Activated CD8-positive, alpha-beta T cell treated with anti-CD3 and anti-CD28 coated beads, Interleukin-2, amount 10 ng/mL, durations not matched to agents 7 days and 5 days (primary cell): ENCODE data around the gene GRM1. TPM values are rescaled to one million over a fixed set of nuclear protein-coding genes. Genes with fewer than 3 reads are reported as not detected.

Experiments
- ATAC-seq: fragments of 150-1000 bp; cut with Tn5 transposase; one replicate; pipeline ENCODE4 v1.10.0; 2021; ENCODE audit warnings: moderate library complexity
- CTCF ChIA-PET: fragments of 350-600 bp; sonication (Branson Sonifier 250); formaldehyde crosslinking; loops from one replicate; lab custom pipeline; 2021; ENCODE audit warnings: antibody characterized with exemption; lab: Charles Lee
- POLR2A ChIA-PET: fragments of 350-600 bp; sonication (Branson Sonifier 250); formaldehyde crosslinking; loops from one replicate; lab custom pipeline; 2021; ENCODE audit warnings: antibody characterized with exemption; lab: Charles Lee
- DNase-seq: peaks from one replicate; pipeline ENCODE4 v3.0.0-alpha.2; 2020
- H3K27ac Mint-ChIP-seq: one replicate; pipeline ENCODE4 v1.8.0; 2021; ENCODE audit warnings: mild to moderate bottlenecking, mixed read lengths
- H3K27me3 Mint-ChIP-seq: one replicate; pipeline ENCODE4 v1.8.0; 2021; ENCODE audit warnings: low read depth, mixed read lengths
- H3K36me3 Mint-ChIP-seq: one replicate; pipeline ENCODE4 v1.8.0; 2021; ENCODE audit warnings: low read depth, mixed read lengths
- H3K4me1 Mint-ChIP-seq: one replicate; pipeline ENCODE4 v1.8.0; 2021; ENCODE audit warnings: low read depth, mixed read lengths
- H3K4me3 Mint-ChIP-seq: one replicate; pipeline ENCODE4 v1.8.0; 2021; ENCODE audit warnings: mild to moderate bottlenecking, mixed read lengths
- H3K9me3 Mint-ChIP-seq: one replicate; pipeline ENCODE4 v1.8.0; 2022; ENCODE audit warnings: mixed read lengths; ENCODE audit not compliant: insufficient read depth
- total RNA-seq, 2 experiments: library from RNA; stranded (reverse); gene quantifications; one replicate each; pipeline ENCODE4 v1.2.3, GENCODE V29; 2021

GRM1 gene
- total RNA-seq, 2 experiments from 2014 or later: not detected

DNA sequence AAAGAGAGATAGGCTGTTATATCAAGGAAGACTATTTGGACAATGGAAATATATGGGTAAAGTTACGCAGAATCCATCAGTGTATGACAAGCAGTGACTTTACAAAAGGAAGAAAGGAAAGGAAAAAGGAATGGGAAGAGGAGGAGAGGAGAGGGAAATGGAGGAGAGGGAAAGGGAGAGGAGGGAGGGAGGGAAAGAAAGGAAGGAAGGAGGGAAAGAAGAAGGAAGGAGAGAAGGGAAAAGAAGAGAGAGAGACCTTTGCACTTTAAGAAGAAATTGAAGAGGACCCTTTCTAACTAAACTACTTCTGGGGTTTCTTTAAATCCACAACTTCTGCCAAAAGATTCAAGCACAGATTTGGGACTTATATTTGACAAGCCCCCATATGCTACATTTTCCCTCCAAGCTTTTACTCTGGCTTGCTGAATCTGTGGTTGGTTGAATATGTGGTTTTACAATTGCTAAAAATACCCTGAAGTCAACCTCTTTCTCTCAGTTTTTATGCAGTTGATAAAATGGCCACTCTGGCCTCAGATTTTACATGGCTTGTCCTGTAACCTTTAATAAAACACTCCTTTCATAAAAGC, 394.0 kb downstream of the GRM1 start:
- H3K4me1 Mint-ChIP-seq: peaks cover 1% of the 10 kb centered on the region
- DNase-seq (no peak), ATAC-seq (no peak)
- H3K27me3 Mint-ChIP-seq: no peaks in the 10 kb centered on the region
- H3K36me3 Mint-ChIP-seq: no peaks in the 10 kb centered on the region
- POLR2A ChIA-PET: no interaction called here
- CTCF ChIA-PET: no interaction called here
- H3K9me3 Mint-ChIP-seq: no peaks in the 10 kb centered on the region
- no peak overlapping the region for H3K4me3 Mint-ChIP-seq
- no peak overlapping the region for H3K27ac Mint-ChIP-seq

DNA sequence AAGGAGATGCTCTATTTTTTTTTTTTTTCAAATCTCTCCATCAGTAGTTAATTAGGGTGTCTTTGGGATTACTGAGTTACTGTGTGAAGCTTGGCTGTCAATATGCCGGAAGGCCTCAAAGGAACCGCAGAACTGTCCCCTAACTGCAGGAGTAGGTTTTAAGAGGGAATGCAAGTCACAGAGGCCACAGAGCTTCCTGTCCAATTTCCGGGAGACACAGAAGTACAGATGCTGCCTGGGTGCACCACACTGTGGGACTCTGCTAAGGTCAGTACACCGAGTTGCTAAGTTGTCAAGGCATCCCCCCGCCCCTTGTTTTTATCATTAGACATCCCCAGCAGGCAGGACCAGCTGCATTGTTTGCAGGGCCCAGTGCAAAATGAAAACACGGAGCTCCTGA, 394.6 kb downstream of the GRM1 start:
- ChIA-PET POLR2A (no interaction called here), CTCF (no interaction called here)
- DNase-seq (no peak), ATAC-seq (no peak)
- Mint-ChIP-seq H3K4me3 (no peak overlapping the region), H3K27me3 (no peaks in the 10 kb centered on the region), H3K27ac (no peak overlapping the region), H3K36me3 (no peaks in the 10 kb centered on the region), H3K4me1 (peaks cover 1% of the 10 kb centered on the region), H3K9me3 (no peaks in the 10 kb centered on the region)

DNA sequence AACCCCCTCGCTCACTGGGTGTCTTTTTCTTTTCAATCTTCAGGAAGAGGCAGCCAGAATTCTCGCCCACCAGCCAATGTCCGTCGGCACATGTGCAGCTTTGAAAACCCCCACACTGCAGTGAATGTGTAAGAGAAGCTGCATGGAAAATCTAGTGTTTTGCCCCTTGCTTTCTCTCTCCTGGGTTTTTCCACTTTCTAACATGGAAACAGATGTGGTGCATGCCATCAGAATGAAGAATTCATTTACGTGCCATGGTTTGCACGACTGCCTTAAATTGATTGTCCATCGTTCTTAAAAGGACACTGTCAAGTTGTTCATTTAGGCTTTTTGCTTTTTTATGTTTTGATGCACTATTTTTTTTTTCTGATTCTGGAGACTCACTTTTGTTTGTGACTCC, 397.7 kb downstream of the GRM1 start:
- CTCF ChIA-PET: no interaction called here

DNA sequence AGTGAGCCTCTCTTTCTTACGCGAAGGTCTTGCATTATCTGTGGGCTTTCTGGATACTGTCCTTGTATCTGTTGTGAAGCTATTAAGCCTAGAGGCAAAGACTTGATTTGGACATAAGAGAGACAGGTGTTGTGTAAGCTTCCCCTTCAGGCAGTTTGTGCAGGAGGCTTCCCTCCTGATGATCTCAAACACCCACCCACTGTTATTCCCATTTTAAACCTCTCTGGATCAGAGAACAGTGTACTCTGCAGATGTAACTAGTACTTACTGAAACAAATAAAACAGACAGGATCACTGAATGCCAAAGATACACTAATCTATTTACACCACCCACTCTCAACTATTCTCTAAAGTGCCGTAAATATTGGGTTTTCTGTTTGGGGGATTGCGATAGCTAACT, 401.0 kb downstream of the GRM1 start:
- Mint-ChIP-seq H3K4me3 (no peak overlapping the region), H3K4me1 (no peaks in the 10 kb centered on the region), H3K9me3 (no peaks in the 10 kb centered on the region), H3K27me3 (peaks cover 6% of the 10 kb centered on the region), H3K36me3 (no peaks in the 10 kb centered on the region), H3K27ac (no peak overlapping the region)
- no peak for ATAC-seq
- ChIA-PET CTCF (no interaction called here), POLR2A (no interaction called here)
- DNase-seq: no peak

More for the DNA sequence above, 397.7 kb downstream of the GRM1 start:
- Mint-ChIP-seq H3K9me3 (no peaks in the 10 kb centered on the region), H3K4me3 (no peak overlapping the region), H3K36me3 (no peaks in the 10 kb centered on the region), H3K27ac (no peak overlapping the region), H3K4me1 (peaks cover 1% of the 10 kb centered on the region), H3K27me3 (no peaks in the 10 kb centered on the region)
- POLR2A ChIA-PET: no interaction called here
- DNase-seq (no peak), ATAC-seq (no peak)

DNA sequence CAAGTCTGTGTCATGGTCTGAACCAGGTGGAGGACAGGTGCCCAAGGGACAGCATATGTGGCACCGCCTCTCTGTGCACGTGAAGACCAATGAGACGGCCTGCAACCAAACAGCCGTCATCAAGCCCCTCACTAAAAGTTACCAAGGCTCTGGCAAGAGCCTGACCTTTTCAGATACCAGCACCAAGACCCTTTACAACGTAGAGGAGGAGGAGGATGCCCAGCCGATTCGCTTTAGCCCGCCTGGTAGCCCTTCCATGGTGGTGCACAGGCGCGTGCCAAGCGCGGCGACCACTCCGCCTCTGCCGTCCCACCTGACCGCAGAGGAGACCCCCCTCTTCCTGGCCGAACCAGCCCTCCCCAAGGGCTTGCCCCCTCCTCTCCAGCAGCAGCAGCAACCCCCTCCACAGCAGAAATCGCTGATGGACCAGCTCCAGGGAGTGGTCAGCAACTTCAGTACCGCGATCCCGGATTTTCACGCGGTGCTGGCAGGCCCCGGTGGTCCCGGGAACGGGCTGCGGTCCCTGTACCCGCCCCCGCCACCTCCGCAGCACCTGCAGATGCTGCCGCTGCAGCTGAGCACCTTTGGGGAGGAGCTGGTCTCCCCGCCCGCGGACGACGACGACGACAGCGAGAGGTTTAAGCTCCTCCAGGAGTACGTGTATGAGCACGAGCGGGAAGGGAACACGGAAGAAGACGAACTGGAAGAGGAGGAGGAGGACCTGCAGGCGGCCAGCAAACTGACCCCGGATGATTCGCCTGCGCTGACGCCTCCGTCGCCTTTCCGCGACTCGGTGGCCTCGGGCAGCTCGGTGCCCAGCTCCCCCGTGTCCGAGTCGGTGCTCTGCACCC, 405.2 kb downstream of the GRM1 start:
- Mint-ChIP-seq H3K4me1 (no peaks in the 10 kb centered on the region), H3K4me3 (no peak overlapping the region), H3K27ac (no peak overlapping the region), H3K27me3 (peaks cover 8% of the 10 kb centered on the region), H3K9me3 (no peaks in the 10 kb centered on the region), H3K36me3 (no peaks in the 10 kb centered on the region)
- DNase-seq (no peak), ATAC-seq (no peak)
- ChIA-PET CTCF (no interaction called here), POLR2A (no interaction called here)

DNA sequence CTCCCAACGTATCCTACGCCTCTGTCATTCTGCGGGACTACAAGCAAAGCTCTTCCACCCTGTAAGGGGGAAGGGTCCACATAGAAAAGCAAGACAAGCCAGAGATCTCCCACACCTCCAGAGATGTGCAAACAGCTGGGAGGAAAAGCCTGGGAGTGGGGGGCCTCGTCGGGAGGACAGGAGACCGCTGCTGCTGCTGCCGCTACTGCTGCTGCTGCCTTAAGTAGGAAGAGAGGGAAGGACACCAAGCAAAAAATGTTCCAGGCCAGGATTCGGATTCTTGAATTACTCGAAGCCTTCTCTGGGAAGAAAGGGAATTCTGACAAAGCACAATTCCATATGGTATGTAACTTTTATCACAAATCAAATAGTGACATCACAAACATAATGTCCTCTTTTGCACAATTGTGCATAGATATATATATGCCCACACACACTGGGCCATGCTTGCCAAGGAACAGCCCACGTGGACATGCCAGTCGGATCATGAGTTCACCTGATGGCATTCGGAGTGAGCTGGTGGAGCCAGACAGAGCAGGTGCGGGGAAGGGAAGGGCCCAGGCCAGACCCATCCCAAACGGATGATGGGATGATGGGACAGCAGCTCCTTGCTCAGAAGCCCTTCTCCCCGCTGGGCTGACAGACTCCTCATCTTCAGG, 406.0 kb downstream of the GRM1 start:
- no peak for ATAC-seq
- Mint-ChIP-seq H3K27me3 (peaks cover 8% of the 10 kb centered on the region), H3K36me3 (no peaks in the 10 kb centered on the region), H3K4me3 (no peak overlapping the region), H3K27ac (no peak overlapping the region), H3K9me3 (no peaks in the 10 kb centered on the region), H3K4me1 (no peaks in the 10 kb centered on the region)
- DNase-seq: no peak
- POLR2A ChIA-PET: no interaction called here
- CTCF ChIA-PET: no interaction called here

DNA sequence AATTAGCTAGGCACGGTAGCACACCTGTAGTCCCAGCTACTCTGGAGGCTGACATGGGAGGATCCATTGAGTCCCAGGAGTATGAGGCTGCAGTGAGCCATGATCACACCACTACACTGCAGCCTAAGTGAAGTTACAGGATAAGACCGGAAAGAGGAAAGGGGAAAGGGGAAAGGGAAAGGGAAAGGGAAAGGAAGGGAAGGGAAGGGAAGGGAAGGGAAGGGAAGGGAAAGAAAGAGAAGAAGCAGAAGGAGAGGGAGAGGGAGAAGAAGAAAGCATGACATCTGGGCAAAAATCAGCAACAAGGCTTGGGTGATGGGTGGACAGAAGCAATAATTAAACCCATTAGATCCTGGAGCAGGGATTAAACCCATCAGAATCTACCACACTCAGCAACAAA, 413.0 kb downstream of the GRM1 start:
- Mint-ChIP-seq H3K9me3 (no peaks in the 10 kb centered on the region), H3K27me3 (no peaks in the 10 kb centered on the region), H3K4me1 (no peaks in the 10 kb centered on the region), H3K36me3 (no peaks in the 10 kb centered on the region), H3K4me3 (no peak overlapping the region), H3K27ac (no peak overlapping the region)
- ChIA-PET POLR2A (no interaction called here), CTCF (no interaction called here)
- ATAC-seq (no peak), DNase-seq (no peak)

DNA sequence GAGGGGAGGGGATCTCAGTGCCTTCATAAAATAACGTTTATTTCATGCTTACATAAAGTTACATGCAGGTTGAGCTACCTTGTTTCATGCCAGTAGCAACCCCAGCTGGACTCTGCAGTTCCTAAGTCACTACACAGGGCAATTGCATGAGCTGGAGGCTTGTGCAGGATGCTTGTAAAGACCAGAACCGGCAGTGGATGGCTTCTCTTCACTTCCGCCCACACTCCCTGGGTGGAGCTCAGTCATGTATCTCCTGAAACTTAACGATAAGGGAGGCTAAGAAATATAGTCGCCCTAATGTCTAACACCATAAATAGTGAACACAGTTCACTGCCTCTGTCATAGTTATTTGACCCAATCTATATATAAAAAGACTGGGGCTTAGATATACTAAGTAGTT, 415.3 kb downstream of the GRM1 start:
- Mint-ChIP-seq H3K27me3 (no peaks in the 10 kb centered on the region), H3K36me3 (no peaks in the 10 kb centered on the region), H3K4me3 (no peak overlapping the region), H3K27ac (no peak overlapping the region), H3K4me1 (no peaks in the 10 kb centered on the region), H3K9me3 (no peaks in the 10 kb centered on the region)
- ATAC-seq (no peak), DNase-seq (no peak)
- CTCF ChIA-PET: no interaction called here
- POLR2A ChIA-PET: no interaction called here

DNA sequence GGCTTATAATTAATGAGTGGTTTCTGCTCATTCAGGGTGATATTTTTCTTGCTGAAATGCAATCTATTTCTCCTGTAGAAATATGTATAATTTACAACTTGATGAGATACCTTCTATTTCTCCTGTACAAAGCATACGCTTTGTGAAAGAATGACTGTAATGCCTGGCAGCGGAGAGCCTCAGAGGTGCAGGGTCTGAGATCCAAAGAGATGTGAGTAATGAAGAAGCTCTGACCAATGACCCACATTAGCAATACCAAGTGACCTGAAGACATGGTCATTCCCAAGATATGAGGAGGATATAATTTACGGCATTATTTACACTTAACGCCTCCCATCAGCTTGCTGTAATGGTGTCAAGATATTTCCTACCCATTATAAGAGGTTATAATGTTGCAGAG, 416.4 kb downstream of the GRM1 start:
- DNase-seq (no peak), ATAC-seq (no peak)
- H3K4me1 Mint-ChIP-seq: no peaks in the 10 kb centered on the region
- no peaks in the 10 kb centered on the region for H3K36me3 Mint-ChIP-seq
- ChIA-PET CTCF (no interaction called here), POLR2A (no interaction called here)
- no peaks in the 10 kb centered on the region for H3K27me3 Mint-ChIP-seq
- no peaks in the 10 kb centered on the region for H3K9me3 Mint-ChIP-seq
- H3K27ac Mint-ChIP-seq: no peak overlapping the region
- H3K4me3 Mint-ChIP-seq: no peak overlapping the region

DNA sequence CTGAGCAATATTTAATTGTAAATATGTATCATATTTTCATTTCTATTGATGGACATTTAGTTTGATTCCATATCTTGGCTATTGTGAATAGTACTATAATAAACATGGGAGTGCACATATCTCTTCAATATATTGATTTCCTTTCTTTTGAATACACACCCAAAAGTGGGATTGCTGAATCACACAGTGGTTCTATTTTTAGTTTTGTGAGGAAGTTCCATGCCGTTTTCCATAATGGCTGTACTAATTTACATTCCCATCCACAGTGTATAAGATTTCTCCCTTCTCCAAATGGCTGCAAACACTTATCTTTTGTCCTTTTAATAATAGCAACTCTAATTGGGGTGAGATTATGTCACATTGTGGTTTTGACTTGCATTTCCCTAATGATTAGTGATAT, 428.0 kb downstream of the GRM1 start:
- Mint-ChIP-seq H3K36me3 (no peaks in the 10 kb centered on the region), H3K4me3 (no peak overlapping the region), H3K27me3 (no peaks in the 10 kb centered on the region), H3K4me1 (no peaks in the 10 kb centered on the region), H3K9me3 (peaks cover 14% of the 10 kb centered on the region), H3K27ac (no peak overlapping the region)
- ATAC-seq (no peak), DNase-seq (no peak)
- POLR2A ChIA-PET: no interaction called here
- CTCF ChIA-PET: no interaction called here

DNA sequence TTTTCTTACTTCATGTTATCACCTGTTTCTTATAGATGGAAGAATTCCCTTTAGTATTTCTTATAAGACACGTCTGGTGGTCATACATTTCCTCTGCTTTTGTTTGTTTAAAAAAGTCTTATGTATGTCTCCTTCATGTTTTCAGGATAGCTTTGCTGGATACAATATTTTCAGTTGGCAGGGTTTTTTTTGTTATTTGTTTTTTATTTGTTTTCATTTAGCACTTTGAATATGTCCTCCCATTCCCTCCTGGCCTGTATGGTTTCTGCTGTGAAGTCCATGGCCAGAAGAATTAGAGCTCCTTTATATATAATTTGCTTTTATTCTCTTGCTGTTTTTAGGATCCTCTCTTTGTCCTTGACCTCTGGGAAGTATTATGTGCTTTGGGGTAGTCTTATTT, 432.1 kb downstream of the GRM1 start:
- DNase-seq (no peak), ATAC-seq (no peak)
- no peaks in the 10 kb centered on the region for H3K27me3 Mint-ChIP-seq
- no peaks in the 10 kb centered on the region for H3K4me1 Mint-ChIP-seq
- POLR2A ChIA-PET: no interaction called here
- no peaks in the 10 kb centered on the region for H3K36me3 Mint-ChIP-seq
- peaks cover 14% of the 10 kb centered on the region for H3K9me3 Mint-ChIP-seq
- no peak overlapping the region for H3K4me3 Mint-ChIP-seq
- H3K27ac Mint-ChIP-seq: no peak overlapping the region
- CTCF ChIA-PET: no interaction called here

DNA sequence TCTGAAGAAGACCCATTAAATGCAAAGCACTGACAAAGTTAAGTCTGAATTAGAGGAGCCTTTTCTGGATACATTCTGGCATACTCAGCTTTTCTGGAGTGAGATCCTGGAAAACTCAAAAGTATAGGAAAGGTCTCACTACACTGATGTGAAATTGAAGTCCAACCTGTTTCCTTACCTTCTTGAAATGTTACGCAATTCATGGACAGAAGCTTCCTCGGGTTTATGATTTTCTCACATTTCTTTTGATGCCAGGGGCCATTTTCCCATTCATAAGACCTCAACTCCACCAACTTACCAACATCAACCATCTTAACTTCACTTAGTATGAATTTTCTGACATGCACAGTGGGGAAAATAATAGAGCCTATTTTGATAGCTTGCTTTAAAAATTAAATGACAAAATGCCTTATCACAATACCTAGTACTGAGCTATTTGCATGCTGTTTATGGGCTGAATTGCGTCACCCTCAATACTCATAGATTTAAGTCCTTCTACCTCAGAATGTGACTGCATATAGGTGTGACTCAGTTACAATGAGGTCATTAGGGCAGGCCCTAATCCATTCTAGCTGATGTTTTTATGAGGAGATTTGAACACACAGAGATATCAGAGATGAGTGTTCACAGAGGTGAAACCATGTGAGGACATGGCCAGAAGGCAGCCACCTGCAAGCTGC, 441.4 kb downstream of the GRM1 start:
- ChIA-PET CTCF (no interaction called here), POLR2A (no interaction called here)
- ATAC-seq: no peak
- H3K4me1 Mint-ChIP-seq: no peaks in the 10 kb centered on the region
- H3K4me3 Mint-ChIP-seq: no peak overlapping the region
- H3K27me3 Mint-ChIP-seq: no peaks in the 10 kb centered on the region
- DNase-seq: no peak
- no peaks in the 10 kb centered on the region for H3K36me3 Mint-ChIP-seq
- no peak overlapping the region for H3K27ac Mint-ChIP-seq
- no peaks in the 10 kb centered on the region for H3K9me3 Mint-ChIP-seq
